ENCODE results near the gene HPCAL1.

HPCAL1 gene

DNA sequence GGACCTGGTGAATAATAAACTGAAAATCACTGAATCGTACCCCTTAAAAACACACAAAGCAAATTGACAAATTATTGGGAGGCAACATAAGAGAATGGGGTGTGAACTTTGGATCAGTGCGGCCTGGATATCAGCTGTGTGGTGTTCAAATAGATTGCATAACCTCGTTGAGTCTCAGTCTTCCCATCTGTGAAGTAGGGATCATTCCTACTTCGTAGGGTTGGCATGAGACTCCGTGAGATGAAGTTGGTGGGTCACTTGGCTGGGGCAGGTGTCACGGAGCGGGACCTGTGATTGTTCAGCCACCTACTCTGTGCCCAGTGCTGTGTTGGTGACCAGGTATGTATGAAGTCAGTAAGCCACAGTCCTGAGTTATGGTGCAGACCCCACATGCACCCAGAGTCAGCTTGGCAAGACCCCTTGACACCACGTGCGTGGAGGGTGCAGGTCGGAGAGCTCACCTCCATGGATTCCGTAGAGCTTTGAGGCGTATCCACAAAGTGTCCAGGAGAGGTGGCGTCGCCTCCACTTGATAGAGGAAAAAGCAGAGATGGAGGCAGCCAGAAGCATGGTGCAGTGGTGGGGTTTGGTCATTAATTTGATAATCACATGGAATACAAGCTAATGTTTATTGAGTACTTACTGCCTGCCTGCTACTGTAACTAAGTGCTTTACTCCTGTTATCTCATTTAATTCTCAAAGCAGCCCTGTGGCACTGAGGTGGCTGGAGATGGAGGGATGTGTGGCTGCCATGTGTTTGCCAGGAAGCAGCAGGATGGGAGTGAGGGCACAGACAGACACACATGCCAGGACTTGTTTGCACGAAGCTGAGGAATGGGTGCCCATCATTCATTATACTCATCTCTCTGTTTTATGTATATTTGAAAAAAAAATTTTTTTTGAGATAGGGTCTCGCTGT is 35.8 kb downstream of the HPCAL1 start:
- peak; percentile 41 for DNase-seq

DNA sequence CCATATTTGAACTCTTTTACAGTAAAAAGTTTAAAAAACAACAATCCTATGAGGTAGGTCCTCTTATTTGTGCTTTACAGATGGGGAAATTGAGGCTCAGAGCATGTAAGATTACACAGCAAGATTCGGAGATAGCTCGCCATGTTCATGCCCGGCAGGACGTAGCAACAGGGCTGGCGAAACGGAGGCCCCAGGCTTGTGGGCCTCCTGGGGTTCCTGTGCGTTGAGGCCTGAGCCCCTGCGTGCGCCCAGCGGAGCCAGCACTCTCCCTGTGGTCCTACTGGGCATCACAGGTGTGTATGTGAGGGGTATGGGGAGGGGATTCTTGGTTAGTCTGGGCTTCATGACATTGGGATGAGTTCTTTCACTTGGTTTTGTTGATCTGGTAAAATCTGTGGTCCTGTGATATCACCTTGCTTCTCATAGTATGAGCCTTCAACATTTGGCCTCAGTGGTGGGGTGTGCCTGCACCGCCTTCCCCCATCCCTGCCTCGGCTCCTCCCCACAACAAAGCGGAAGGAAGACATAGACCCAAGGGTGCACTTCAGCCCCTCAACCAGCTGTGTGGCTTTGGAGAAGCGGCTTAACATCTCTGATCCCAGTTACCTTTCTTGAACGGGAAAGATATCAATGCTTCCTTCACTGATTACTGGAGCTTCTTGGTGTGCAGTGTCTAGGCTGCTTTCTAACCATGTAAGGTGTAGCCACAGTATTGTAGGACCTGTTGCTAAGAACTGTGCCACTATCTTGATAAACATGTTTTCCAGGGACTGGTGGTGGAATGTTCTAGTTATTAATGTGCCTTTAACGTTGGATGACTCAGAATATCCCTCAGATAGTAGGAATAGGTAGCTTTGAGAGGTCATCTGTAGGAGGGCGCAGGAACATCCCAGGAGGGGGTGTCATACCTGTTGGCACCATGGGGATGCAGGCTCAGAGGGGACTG is 37.2 kb downstream of the HPCAL1 start:
- no peak for DNase-seq

DNA sequence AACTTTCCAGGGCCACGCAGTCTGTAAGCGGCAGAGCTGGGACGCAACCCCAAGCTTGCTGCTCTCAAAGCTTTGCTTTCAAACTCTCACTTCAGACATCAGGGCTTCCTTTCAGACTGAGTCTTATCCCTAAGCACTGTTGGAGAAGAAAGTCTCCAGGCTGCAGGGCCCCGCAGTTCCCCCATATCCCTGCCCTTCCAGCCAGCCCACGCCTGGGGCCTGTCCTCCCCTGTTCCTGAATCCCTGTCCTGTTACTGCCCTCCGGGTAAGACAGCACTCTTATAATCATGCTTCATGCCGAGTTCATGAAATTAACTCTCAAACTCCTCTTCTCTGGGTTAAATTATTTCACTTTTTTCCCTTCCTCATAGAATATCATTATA is 37.9 kb downstream of the HPCAL1 start:
- no peak for DNase-seq

GRCh38 chr2:10341193-10341592 is 38.5 kb downstream of the HPCAL1 start:
- no peak for DNase-seq

DNA sequence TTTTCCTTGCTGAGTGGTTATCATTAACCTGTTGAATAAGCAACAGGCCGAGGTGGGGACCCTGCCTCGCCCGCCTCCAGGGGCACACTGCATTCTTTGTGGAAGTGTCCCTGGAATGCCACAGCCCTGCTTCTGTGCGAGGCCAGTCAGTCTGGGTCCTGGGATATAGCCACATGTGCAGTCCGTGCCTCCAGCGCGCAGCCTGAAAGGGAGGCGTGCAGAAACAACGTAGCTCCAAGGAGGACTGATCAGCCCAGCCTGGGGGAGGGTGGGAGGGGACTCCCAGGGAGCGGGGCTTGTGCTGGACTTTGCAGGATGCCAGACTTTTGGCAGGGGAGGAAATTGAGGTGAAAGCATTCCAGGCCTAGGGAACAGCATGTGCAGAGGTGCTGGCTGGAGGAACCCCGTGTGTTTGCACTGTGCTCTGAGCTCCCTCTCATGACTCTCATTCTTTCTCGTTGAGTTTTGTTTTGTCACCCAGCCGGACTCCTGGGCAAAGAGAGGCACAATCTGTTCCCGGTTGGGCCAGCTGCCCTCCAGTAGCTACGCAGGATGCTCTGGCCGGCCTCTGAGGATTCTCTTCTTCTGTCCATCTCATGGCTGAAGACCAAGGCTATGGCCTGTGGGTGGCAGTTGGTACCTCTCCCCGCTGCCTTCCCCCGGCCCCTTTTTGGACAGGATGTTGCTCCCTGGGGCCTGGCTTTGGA is 39.7 kb downstream of the HPCAL1 start:
- DNase-seq, result no peak

GRCh38 chr2:10343191-10343590 is 40.5 kb downstream of the HPCAL1 start:
- DNase-seq, result no peak

DNA sequence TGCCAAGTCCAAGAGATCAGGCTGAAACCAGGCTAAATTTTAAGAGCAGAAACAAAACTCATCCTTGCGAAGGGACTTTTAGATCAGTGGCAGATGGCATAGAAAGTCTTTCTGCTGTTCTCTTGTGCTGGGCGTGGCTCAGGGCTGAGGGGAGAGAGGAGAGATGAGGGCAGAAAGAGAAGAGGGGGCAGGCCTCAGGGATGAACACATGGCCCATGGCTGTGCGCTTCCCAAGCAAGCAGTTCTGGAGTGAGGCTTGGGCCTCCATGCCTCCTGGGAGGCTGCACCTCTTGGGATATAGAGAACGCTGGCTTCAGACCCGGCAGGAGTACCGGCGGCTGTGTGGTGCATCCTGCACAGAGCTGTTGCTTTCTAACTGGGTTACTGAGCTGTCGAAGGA is 41.0 kb downstream of the HPCAL1 start:
- DNase-seq, result peak; percentile 89

DNA sequence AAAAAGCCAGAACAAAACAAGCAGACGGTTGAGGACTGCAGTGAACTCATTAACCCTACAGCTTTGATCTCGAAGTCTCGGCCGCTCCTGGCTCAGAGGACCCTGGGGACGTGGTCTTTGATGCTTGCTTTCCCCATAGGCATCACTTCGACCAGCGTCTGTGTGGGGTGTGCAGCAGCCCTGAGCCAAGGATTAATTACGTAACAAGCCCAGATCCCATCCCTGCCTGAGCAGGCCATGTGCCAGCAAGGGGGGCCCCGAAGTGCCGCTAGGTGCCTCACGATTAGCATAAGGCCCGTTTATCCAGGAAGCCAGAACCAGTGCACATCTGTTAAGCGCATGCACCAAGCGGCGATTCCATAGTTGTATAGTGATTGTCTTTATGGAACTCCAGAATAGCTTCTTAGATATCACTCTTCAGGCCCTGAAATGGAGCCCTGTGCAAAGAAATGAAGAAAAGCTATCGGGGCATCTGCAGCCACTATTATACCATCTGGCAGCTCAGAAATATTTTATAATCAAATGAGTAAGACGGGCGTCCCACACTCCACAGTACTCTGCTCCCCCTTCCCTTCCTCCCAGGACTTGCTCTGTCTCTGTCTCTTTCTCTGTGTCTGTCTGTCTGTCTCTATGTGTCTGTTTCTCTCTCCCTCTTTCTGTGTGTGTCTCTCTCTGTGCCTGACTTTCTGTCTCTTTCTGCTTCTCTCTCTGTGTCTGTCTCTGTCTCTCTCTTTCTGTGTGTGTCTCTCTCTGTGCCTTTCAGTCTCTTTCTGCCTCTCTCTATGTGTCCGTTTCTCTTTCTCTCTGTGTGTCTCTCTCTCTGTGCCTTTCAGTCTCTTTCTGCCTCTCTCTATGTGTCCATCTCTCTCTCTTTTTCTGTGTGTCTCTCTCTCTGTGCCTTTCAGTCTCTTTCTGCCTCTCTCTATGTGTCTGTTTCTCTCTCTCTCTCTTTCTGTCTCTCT is 41.7 kb downstream of the HPCAL1 start:
- DNase-seq, result peak; percentile 92

DNA sequence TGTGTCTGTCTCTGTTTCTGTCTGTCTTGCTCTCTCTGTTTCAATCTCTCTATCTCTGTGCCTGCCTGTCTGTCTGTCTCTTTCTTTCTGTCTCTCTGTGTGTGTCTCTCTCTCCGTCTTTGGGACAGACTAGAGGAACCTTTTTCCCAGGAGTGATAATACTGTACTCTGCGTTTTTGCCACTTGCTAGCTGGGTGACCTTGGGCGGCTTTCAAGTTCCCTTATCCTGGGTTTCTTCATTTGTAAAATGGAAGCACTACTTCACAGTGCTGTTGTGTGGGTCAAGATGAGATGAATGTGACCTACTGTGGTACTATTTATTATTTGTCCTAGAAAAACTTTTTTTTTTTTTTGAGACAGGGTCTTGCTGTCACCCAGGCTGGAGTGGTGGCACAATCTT is 42.4 kb downstream of the HPCAL1 start:
- no peak for DNase-seq

DNA sequence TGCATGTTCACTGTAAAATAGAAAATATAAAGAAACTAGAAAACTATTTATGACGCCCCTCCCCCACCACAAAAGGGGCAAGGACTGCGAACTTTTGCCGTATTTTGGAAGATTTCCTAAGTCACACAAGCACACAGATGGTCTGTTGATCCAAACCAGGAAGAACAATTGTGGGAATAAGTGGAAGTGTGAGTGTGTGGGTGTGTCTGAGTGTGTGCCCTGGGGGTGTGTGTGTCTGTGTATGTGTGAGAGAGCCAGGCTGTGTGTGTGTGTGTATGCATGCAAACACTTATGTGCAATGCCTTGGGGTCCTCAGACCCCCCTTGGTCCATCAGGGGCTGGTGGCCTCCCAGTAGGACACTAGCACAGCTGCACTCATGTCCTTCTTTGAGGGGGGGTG is 43.1 kb downstream of the HPCAL1 start:
- no peak for DNase-seq

- no peak for DNase-seq
Measured at GRCh38 chr2:10346929-10347561, 44.3 kb downstream of the HPCAL1 start.

- DNase-seq, result no peak
Measured at GRCh38 chr2:10347562-10347948, 44.9 kb downstream of the HPCAL1 start.

DNA sequence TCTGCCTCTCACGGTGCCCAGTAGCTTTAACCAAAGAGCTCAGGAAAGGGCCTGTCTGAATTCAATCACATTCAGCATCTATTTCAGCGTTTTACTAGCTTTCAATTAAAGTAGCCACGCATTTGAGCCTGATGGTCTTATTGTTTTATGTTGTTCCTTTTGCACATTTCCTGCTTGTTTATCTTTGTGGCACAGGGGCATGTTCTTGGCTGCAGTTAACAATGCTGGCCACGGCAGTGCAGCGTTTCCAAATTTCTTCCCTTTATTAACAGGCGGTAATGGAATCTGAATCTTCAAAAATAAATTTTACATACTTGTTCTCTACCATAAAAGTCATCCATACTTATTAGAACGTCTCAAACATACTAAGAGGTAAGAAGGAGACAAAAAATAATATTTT is 46.2 kb downstream of the HPCAL1 start:
- no peak for DNase-seq

GRCh38 chr2:10350761-10351160 is 48.1 kb downstream of the HPCAL1 start:
- DNase-seq, result no peak

DNA sequence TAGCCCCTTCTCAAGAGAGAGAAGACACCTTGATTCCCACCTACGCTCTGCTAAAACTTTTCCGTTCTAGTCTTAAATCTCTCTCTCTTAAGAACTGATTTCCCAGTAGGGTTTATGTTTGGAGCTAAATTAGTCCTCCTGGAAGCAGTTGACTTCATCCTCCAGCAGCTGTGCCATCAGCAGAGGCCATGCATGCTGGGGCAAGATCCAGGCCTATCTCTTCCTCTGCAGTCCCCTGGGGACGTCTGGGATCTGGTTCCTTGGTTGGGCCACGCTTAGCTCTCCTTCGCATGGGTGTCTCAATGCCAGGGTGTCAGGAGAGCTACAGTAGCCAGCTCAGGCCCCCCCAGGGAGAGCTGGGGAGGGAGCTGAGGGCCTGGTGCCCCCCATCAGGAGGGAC is 49.7 kb downstream of the HPCAL1 start:
- peak; percentile 50 for DNase-seq

GRCh38 chr2:10352972-10353371 is 50.3 kb downstream of the HPCAL1 start:
- no peak for DNase-seq

DNA sequence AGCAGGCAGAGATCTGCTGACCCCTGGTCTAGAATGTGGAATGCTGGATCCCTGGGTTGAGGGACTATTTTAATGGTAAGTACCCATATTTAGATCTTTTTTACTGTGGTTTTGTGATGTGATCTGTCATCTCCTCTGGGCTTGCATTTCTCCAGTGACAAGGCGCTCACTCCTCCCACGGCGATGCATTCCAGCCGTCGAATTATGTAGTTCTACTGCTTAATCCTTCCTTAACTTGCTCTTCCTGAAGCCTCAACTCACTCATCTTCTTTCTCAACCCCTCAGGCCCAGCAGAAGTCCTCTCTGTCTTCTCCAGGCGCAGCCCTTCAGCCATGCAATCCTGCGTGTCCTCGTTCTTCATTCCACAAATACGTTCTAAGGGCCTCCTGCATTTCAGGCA is 51.2 kb downstream of the HPCAL1 start:
- no peak for DNase-seq

DNA sequence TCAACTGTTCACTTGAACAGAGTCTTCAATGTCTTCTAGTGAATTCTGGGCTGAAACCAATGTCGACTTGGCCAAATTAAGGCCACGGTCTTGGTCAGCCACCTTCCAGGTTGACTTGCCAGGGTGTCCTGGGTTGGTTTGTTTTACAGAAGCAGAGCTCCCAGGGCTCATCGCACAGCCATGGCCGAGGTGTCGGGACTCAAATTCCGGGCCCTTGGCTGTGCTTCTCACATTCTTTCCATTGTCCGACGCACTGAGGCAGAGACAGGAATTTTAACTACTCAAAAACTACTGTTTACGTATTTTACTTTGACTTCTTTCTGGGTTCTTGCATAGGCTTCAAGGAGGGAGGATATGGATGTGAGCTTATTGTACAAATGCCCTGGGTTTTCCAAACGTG is 51.7 kb downstream of the HPCAL1 start:
- no peak for DNase-seq

DNA sequence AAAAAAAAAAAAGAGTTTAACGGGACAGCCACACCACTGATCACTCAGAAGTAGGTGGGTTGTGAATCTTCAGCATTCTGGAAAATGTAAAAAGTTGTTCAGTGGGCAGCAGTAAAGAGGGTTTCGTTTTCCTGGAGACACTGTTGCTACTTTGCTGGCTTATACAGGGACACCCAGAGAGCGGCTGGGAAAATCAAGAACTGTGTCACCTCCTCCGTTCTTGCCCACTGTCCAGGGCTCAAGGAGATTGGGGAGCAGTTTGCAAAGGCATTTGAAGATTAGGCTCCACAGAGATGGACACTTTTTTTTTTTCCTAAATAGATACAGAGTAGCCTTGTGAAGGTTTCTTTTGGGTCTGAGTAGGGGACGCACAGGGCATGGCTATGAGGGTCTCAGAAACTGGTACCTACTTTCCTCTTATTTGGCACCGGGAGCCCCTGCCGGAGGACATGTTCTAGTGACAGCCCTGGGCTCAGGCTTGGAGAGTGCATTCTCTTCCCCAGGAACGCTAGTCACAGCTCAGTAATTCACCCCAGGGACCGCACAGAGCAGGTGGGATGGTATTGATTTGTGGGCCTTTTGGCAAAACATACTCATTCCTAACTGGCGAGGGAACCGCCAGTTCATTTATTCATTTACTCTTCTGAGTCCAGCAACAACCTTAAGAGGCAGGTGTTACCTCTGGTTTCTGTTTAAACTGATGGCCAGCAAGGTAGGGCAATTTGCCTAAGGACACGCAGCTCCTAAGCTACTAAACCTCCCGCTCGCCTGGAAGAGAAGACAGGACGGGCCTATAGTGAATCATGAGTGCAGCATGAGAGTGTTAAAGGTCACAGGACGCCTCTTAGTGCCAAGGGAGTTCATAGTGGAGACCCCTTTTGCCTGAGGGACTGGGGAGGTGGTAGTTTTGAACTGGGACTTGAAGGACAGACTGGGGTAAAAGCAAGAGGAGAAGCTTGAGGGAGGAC is 53.1 kb downstream of the HPCAL1 start:
- DNase-seq, result peak; percentile 78

DNA sequence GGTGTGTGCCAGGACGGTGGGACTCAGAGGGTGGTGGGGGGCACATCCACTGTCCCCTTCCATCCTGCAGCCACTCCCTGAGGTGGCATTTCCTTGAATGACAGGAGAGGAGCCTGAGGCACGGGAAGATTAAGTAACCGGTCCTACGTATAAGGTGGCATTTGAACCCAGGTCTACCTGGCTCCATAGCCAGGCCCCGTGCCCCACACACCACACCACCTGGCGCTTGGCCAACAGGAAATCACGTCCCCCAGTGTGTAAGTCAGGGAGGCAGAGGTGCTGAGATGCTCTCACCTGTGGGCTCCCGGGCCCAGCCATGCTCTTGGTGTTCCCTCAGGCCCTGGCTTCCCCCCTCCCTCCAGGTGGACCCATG is 53.7 kb downstream of the HPCAL1 start:
- DNase-seq, result no peak

Data from NCI-H1694 treated with DMSO at 0.1 percent for 48 hours (cell line).